OCI-LY7 (cell line): ENCODE measurements around the gene CCDC77. TPM values are rescaled to one million over a fixed set of nuclear protein-coding genes. Genes with fewer than 3 reads are reported as not detected.

Experiments
- BruUV-seq: library from RNA; stranded (reverse); fragments of 400-500 nt; replicated peaks from 2 replicates; lab custom pipeline; 2021; lab: Mats Ljungman, UMichigan
- CTCF ChIA-PET: fragments of 300-600 bp; sonication (Branson Sonifier 250); formaldehyde crosslinking; loops from one replicate; lab custom pipeline; 2022; ENCODE audit warnings: antibody characterized with exemption; ENCODE audit not compliant: unreplicated experiment; lab: Charles Lee
- POLR2A ChIA-PET: fragments of 300-600 bp; sonication (Branson Sonifier 250); formaldehyde crosslinking; loops from one replicate; lab custom pipeline; 2022; ENCODE audit warnings: antibody characterized with exemption; lab: Charles Lee
- DNase-seq: peaks from one replicate; pipeline ENCODE4 v3.0.0-alpha.2; 2015; ENCODE audit warnings: low spot score
- H2AFZ ChIP-seq: fragments of 200-600 bp; sonication (generic), shearing (Covaris generic); 2 replicates; pipeline ENCODE4 v1.6.1; 2014; ENCODE audit warnings: mild to moderate bottlenecking, antibody characterized with exemption, low read length, moderate library complexity
- H3K27ac ChIP-seq: fragments of 200-600 bp; sonication (generic); 2 replicates; pipeline ENCODE4 v1.5.1; 2014; ENCODE audit warnings: mixed run types, low read depth, mild to moderate bottlenecking, moderate library complexity, low read length, inconsistent platforms; ENCODE audit not compliant: poor library complexity, severe bottlenecking
- H3K36me3 ChIP-seq: fragments of 200-600 bp; sonication (generic); 2 replicates; pipeline ENCODE4 v1.6.1; 2014; ENCODE audit warnings: mild to moderate bottlenecking, antibody characterized with exemption, low read length, moderate library complexity, mixed read lengths; ENCODE audit not compliant: insufficient read depth
- H3K4me1 ChIP-seq: fragments of 200-600 bp; sonication (generic); 2 replicates; pipeline ENCODE4 v1.5.1; 2014; ENCODE audit warnings: mild to moderate bottlenecking, low read length; ENCODE audit not compliant: insufficient read depth, poor library complexity, severe bottlenecking
- H3K4me2 ChIP-seq: fragments of 200-600 bp; sonication (generic); 2 replicates; pipeline ENCODE4 v1.6.1; 2014; ENCODE audit warnings: mild to moderate bottlenecking, low read length
- H3K4me3 ChIP-seq: fragments of 200-600 bp; sonication (generic); 2 replicates; pipeline ENCODE4 v1.5.1; 2014; ENCODE audit warnings: mild to moderate bottlenecking, low read depth, low read length; ENCODE audit not compliant: poor library complexity, severe bottlenecking
- H3K79me2 ChIP-seq: fragments of 200-600 bp; sonication (generic); 2 replicates; pipeline ENCODE4 v1.6.1; 2016; ENCODE audit warnings: low read depth, mild to moderate bottlenecking, low read length, moderate library complexity, mixed read lengths; ENCODE audit not compliant: insufficient read depth
- H3K9me2 ChIP-seq: fragments of 200-600 bp; sonication (generic); 2 replicates; pipeline ENCODE4 v1.6.1; 2016; ENCODE audit warnings: mild to moderate bottlenecking, low read length, mixed read lengths; ENCODE audit not compliant: insufficient read depth
- H3K9me3 ChIP-seq: fragments of 200-600 bp; sonication (generic); 2 replicates; pipeline ENCODE4 v1.6.1; 2014; ENCODE audit warnings: mild to moderate bottlenecking, mixed run types, low read length, mixed read lengths
- H4K20me1 ChIP-seq: fragments of 200-600 bp; sonication (generic); 2 replicates; pipeline ENCODE4 v1.6.1; 2014; ENCODE audit warnings: mild to moderate bottlenecking, antibody characterized with exemption, low read length, moderate library complexity, mixed read lengths; ENCODE audit not compliant: insufficient read depth
- EZH2phosphoT487 ChIP-seq: fragments of 200-600 bp; sonication (generic); IDR thresholded peaks from 2 replicates; pipeline ENCODE4 v1.6.1; 2018; ENCODE audit warnings: low read depth, borderline replicate concordance, mild to moderate bottlenecking, mixed run types, antibody characterized with exemption, low read length, moderate library complexity, mixed read lengths
- intact Hi-C: fragments of 100-400 bp; cut with micrococcal nuclease; formaldehyde crosslinking; loops from one replicate; pipeline ENCODE4 v1.10.0; 2022; ENCODE audit not compliant: unreplicated experiment
- total RNA-seq, 2 experiments: library from RNA; depleted of rRNA in 1 of 2; stranded (reverse); fragments of >200 nt in 1 of 2; shearing (Covaris generic) in 1 of 2; gene quantifications; 2 replicates each; pipeline ENCODE4 v1.2.3, GENCODE V29; 2014 to 2022
- TF ChIP-seq, protein P1 (sequence below): fragments of 200-600 bp; sonication (generic); conservative IDR thresholded peaks from 2 replicates; pipeline ENCODE4 v1.5.1; 2014; ENCODE audit warnings: mild to moderate bottlenecking, antibody characterized with exemption, low read length, moderate library complexity, mixed read lengths

CCDC77 gene
- total RNA-seq, 2 experiments from 2014 or later: 22.2 to 22.5 TPM

GRCh38 chr12:466762-467161 lies 65.3 kb downstream of the CCDC77 start:
- no TSS peak for BruUV-seq
- Histone ChIP-seq H4K20me1 (no peaks in the 10 kb centered on the region), H2AFZ (no peak overlapping the region), H3K27ac (no peak overlapping the region), H3K9me3 (no peaks in the 10 kb centered on the region), H3K4me1 (no peaks in the 10 kb centered on the region), H3K4me2 (no peak overlapping the region), H3K36me3 (no peaks in the 10 kb centered on the region), H3K4me3 (no peak overlapping the region), H3K79me2 (no peaks in the 10 kb centered on the region), H3K9me2 (no peaks in the 10 kb centered on the region)
- TF ChIP-seq, protein P1, sequence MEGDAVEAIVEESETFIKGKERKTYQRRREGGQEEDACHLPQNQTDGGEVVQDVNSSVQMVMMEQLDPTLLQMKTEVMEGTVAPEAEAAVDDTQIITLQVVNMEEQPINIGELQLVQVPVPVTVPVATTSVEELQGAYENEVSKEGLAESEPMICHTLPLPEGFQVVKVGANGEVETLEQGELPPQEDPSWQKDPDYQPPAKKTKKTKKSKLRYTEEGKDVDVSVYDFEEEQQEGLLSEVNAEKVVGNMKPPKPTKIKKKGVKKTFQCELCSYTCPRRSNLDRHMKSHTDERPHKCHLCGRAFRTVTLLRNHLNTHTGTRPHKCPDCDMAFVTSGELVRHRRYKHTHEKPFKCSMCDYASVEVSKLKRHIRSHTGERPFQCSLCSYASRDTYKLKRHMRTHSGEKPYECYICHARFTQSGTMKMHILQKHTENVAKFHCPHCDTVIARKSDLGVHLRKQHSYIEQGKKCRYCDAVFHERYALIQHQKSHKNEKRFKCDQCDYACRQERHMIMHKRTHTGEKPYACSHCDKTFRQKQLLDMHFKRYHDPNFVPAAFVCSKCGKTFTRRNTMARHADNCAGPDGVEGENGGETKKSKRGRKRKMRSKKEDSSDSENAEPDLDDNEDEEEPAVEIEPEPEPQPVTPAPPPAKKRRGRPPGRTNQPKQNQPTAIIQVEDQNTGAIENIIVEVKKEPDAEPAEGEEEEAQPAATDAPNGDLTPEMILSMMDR: no peak
- no peak for TF ChIP-seq EZH2phosphoT487
- ChIA-PET POLR2A (interaction anchor here (0.6 kb wide), 1 partner anchor 1150 kb away, joined by 3 read pairs; no protein-coding TSS in a partner anchor), CTCF (no interaction called here)
- intact Hi-C loops: no loop called here
- DNase-seq: peak; percentile 8

DNA sequence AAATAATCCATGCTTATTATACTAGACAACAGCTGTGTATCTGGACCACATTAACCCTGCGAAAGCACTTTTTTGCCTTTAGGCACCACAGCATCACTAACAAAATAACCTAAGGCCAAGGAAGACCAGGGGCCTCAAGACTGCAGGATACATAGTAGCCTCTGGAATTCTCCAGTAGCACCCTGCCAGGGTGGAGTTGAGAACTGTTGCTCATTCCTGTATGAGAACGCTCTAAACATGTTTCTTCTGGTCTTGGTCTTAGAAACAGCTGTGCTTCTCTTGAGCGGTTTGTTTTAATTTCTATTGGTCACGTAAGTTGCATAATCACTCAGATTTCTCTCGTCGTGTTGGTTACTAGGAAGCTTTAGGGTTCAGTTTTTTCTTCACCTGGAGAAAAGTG lies 66.1 kb downstream of the CCDC77 start:
- H2AFZ ChIP-seq: no peak overlapping the region
- no peak for DNase-seq
- no peaks in the 10 kb centered on the region for H3K9me2 ChIP-seq
- BruUV-seq: no TSS peak
- no peaks in the 10 kb centered on the region for H3K36me3 ChIP-seq
- CTCF ChIA-PET: no interaction called here
- POLR2A ChIA-PET: interaction anchor here (0.6 kb wide), 1 partner anchor 11 kb away, joined by 10 read pairs; no protein-coding TSS in a partner anchor
- H3K79me2 ChIP-seq: no peaks in the 10 kb centered on the region
- H3K4me1 ChIP-seq: no peaks in the 10 kb centered on the region
- no peaks in the 10 kb centered on the region for H3K9me3 ChIP-seq
- no peak overlapping the region for H3K4me3 ChIP-seq
- intact Hi-C loops: no loop called here
- H3K4me2 ChIP-seq: no peak overlapping the region
- H4K20me1 ChIP-seq: no peaks in the 10 kb centered on the region
- no peak for TF ChIP-seq EZH2phosphoT487
- TF ChIP-seq, protein P1: no peak
- no peak overlapping the region for H3K27ac ChIP-seq

DNA sequence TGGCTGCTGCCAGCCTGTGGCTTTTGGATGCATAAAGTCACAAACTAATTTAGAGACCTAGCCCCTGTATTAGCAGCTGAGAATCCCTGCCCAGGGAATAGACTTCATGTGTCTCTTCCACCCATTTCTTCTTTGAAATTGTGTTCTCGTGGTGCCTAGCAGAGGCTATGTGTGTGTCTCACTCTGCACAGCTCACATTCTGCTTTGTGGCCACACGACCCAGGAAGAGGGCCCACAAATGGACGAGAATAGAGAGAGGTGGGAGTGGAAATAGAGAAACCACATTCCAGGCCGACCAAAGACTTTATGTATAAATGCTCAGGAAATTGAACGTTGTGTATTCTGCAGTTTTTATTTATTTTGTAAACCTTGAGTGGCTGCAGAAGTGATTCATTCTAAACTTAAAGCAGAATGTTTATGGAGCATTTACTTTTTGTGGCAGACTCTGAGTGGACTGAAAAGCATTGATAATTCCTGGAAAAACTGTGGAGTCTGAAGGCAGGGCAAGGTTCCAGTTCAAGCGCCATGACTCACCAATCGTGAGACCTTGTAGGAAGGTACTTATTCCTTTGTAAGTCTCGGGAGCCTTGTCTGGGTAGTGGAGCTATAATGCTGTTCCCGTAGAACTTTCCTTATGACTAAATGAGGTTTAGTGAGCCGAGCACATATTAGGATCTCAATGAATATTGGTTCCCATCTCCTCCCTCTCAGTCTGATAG lies 67.4 kb downstream of the CCDC77 start:
- Histone ChIP-seq H3K4me1 (no peaks in the 10 kb centered on the region), H3K79me2 (no peaks in the 10 kb centered on the region), H3K4me3 (no peak overlapping the region), H3K9me2 (no peaks in the 10 kb centered on the region), H4K20me1 (no peaks in the 10 kb centered on the region), H2AFZ (no peak overlapping the region), H3K27ac (no peak overlapping the region), H3K36me3 (no peaks in the 10 kb centered on the region), H3K9me3 (no peaks in the 10 kb centered on the region), H3K4me2 (no peak overlapping the region)
- intact Hi-C loops: no loop called here
- POLR2A ChIA-PET: no interaction called here
- CTCF ChIA-PET: no interaction called here
- no TSS peak for BruUV-seq
- DNase-seq: no peak
- TF ChIP-seq, protein P1: no peak
- TF ChIP-seq EZH2phosphoT487: no peak
